ENCODE measurements around the gene MAPK8IP1.

GRCh38 chr11:45909594-45910475 is 24.4 kb downstream of the MAPK8IP1 start:
- TF ChIP-seq CTCF (IDR thresholded peaks at IDR 0.05; ENCODE audit: insufficient read depth, low read length): no peak
- no peak for TF ChIP-seq REST (IDR thresholded peaks at IDR 0.05; ENCODE audit: insufficient replicate concordance, low read depth)

Measured in HL-60 (cell line).